RWPE1 (cell line): Measurements from ENCODE around the gene IL18BP.

Source experiments
- CTCF ChIA-PET: fragments of 350-600 bp; sonication (Branson Sonifier 250); formaldehyde crosslinking; extraction: SDS; loops from one replicate; lab custom pipeline; 2021; lab: Yijun Ruan, JAX
- POLR2A ChIA-PET: fragments of 400-600 bp; formaldehyde crosslinking; extraction: SDS; loops from one replicate; lab custom pipeline; 2020; ENCODE audit warnings: antibody characterized with exemption; ENCODE audit not compliant: low non-redundant PET; lab: Yijun Ruan, JAX
- DNase-seq: peaks from one replicate; pipeline ENCODE4 v3.0.0; 2012; ENCODE audit warnings: low spot score
- H3K27ac ChIP-seq: fragments of 450-650 bp; 2 replicates; pipeline ENCODE4 v1.5.1; 2017
- CTCF ChIP-seq: fragments of 450-650 bp; conservative IDR thresholded peaks from 2 replicates; pipeline ENCODE4 v1.5.1; 2017; ENCODE audit warnings: low read depth, mild to moderate bottlenecking

Gene IL18BP

GRCh38 chr11:72023335-72023734 is 24.6 kb downstream of the IL18BP start:
- no peak overlapping the region for H3K27ac ChIP-seq
- CTCF ChIA-PET = interaction anchor here (3.7 kb wide), 1 partner anchor 67 kb away, joined by 44 read pairs; no protein-coding TSS in a partner anchor
- POLR2A ChIA-PET = no interaction called here
- no peak for DNase-seq
- TF ChIP-seq CTCF = no peak

GRCh38 chr11:72024069-72024754 is 25.5 kb downstream of the IL18BP start:
- ChIA-PET POLR2A (no interaction called here), CTCF (interaction anchor here (0.6 to 3.7 kb wide), 29 partner anchors 9 to 423 kb away, joined by 3 to 44 read pairs (median 6); no protein-coding TSS in a partner anchor)
- no peak for DNase-seq
- peak overlapping the region; percentile 80 for H3K27ac ChIP-seq
- TF ChIP-seq CTCF = no peak

- POLR2A ChIA-PET = no interaction called here
These were observed 27.4 kb downstream of the IL18BP start for GRCh38 chr11:72026090-72026489.

GRCh38 chr11:72030472-72031045 is 31.9 kb downstream of the IL18BP start:
- CTCF ChIA-PET = interaction anchor here (0.7 to 1.2 kb wide), 2 partner anchors 61 to 403 kb away, joined by 3 to 4 read pairs; no protein-coding TSS in a partner anchor

More at GRCh38 chr11:72026090-72026489, 27.4 kb downstream of the IL18BP start:
- CTCF ChIA-PET = interaction anchor here (0.6 to 3.7 kb wide), 8 partner anchors 60 to 446 kb away, joined by 3 to 44 read pairs (median 13); partner anchors contain the start of gene CLPB
- TF ChIP-seq CTCF = no peak
- no peak overlapping the region; the same call in 1 of the 2 replicates for H3K27ac ChIP-seq
- no peak for DNase-seq

GRCh38 chr11:72036687-72037086 is 38.0 kb downstream of the IL18BP start:
- no peak for DNase-seq
- no peak overlapping the region for H3K27ac ChIP-seq
- ChIA-PET POLR2A (no interaction called here), CTCF (interaction anchor here (0.7 kb wide), 2 partner anchors 62 to 113 kb away, joined by 3 to 4 read pairs; no protein-coding TSS in a partner anchor)
- no peak for TF ChIP-seq CTCF

More at GRCh38 chr11:72030472-72031045, 31.9 kb downstream of the IL18BP start:
- no peak for DNase-seq
- H3K27ac ChIP-seq = no peak overlapping the region
- TF ChIP-seq CTCF = no peak
- POLR2A ChIA-PET = no interaction called here

GRCh38 chr11:72037554-72038311 is 39.0 kb downstream of the IL18BP start:
- POLR2A ChIA-PET = no interaction called here
- CTCF ChIA-PET = interaction anchor here (0.6 to 3.7 kb wide), 3 partner anchors 13 to 538 kb away, joined by 3 to 18 read pairs (median 3); no protein-coding TSS in a partner anchor

More at GRCh38 chr11:72037554-72038311, 39.0 kb downstream of the IL18BP start:
- DNase-seq = no peak
- TF ChIP-seq CTCF = no peak
- peak overlapping the region; percentile 100 for H3K27ac ChIP-seq
